ENCODE measurements around the gene COG6. TPM values are rescaled to one million over a fixed set of nuclear protein-coding genes. Genes with fewer than 3 reads are reported as not detected.

Gene COG6
- polyA plus RNA-seq, 1 of the 3 experiments (the other 2 are of a cell fraction), result 13.1 TPM

- WGBS (ENCODE audit: low lambda C conversion rate), result 95% methylated on average over 3 of the region's 3 CpGs
- no peak for TF ChIP-seq NFIC (IDR thresholded peaks at IDR 0.05; ENCODE audit: borderline replicate concordance)
- TF ChIP-seq FOXM1 (IDR thresholded peaks at IDR 0.05; ENCODE audit: low read depth), result no peak
- TF ChIP-seq MXI1 (IDR thresholded peaks at IDR 0.05; ENCODE audit: low read depth, low read length), result no peak
- TF ChIP-seq RCOR1 (IDR thresholded peaks at IDR 0.05; ENCODE audit: low read length), result no peak
- no peak for TF ChIP-seq PBX3 (IDR thresholded peaks at IDR 0.05)
- no peak for TF ChIP-seq RAD21 (IDR thresholded peaks at IDR 0.05; ENCODE audit: low read length)
- TF ChIP-seq USF2 (IDR thresholded peaks at IDR 0.05; ENCODE audit: borderline replicate concordance, low read depth, low read length), result no peak
- TF ChIP-seq IRF3 (IDR thresholded peaks at IDR 0.05; ENCODE audit: low read depth, low read length), result no peak
- no peak for TF ChIP-seq GATA2 (CRISPR knock-in tag; IDR thresholded peaks at IDR 0.05)
- no peaks in the 10 kb centered on the region for H3K79me2 ChIP-seq (ENCODE audit: insufficient read depth)
- H3K36me3 ChIP-seq (replicated peaks in 1 of 2; ENCODE audit: control insufficient read depth in 1 of 2, insufficient read depth in 2 of 2, low read length in 1 of 2), result peaks cover 15 to 23% of the 10 kb centered on the region in 2 experiments
- H3K4me1 ChIP-seq (ENCODE audit: control insufficient read depth in 1 of 2, insufficient read depth in 2 of 2, low read depth in 1 of 2, low read length in 1 of 2), result no peaks in the 10 kb centered on the region; a peak in 2 of 4 replicates
- H3F3A ChIP-seq (replicated peaks; ENCODE audit: insufficient read depth), result peaks cover 2% of the 10 kb centered on the region
- DNase-seq, result no peak
- no peak overlapping the region for H3K9ac ChIP-seq
- H3K4me3 ChIP-seq (ENCODE audit: low read depth in 2 of 2, low read length in 1 of 2), result no peak overlapping the region
- no peak overlapping the region for H3K27ac ChIP-seq (ENCODE audit: low read depth in 2 of 2, low read length in 1 of 2)
- CTCF ChIA-PET, result interaction anchor here (0.8 to 2.4 kb wide), 2 partner anchors 11 to 56 kb away, joined by 3 to 7 read pairs; no protein-coding TSS in a partner anchor
- H3K9me3 ChIP-seq, result no peaks in the 10 kb centered on the region
- POLR2A ChIA-PET, result no interaction called here
- H3K9me2 ChIP-seq, result no peaks in the 10 kb centered on the region
- H4K20me1 ChIP-seq (ENCODE audit: insufficient read depth), result no peaks in the 10 kb centered on the region
- no peak overlapping the region for H2AFZ ChIP-seq (ENCODE audit: low read depth)
- H3K4me2 ChIP-seq, result no peak overlapping the region
- no peaks in the 10 kb centered on the region for H3K27me3 ChIP-seq (ENCODE audit: insufficient read depth)
Measured at GRCh38 chr13:39672378-39673132, 17.1 kb downstream of the COG6 start.

- Histone ChIP-seq H3K9me2 (no peaks in the 10 kb centered on the region), H3F3A (replicated peaks; ENCODE audit: insufficient read depth) (peaks cover 2% of the 10 kb centered on the region), H4K20me1 (ENCODE audit: insufficient read depth) (no peaks in the 10 kb centered on the region), H3K27ac (ENCODE audit: low read depth in 2 of 2, low read length in 1 of 2) (no peak overlapping the region), H3K4me3 (ENCODE audit: low read depth in 2 of 2, low read length in 1 of 2) (no peak overlapping the region), H3K36me3 (replicated peaks in 1 of 2; ENCODE audit: control insufficient read depth in 1 of 2, insufficient read depth in 2 of 2, low read length in 1 of 2) (peaks cover 38 to 45% of the 10 kb centered on the region in 2 experiments), H3K27me3 (ENCODE audit: insufficient read depth) (no peaks in the 10 kb centered on the region), H3K79me2 (ENCODE audit: insufficient read depth) (no peaks in the 10 kb centered on the region), H3K9me3 (no peaks in the 10 kb centered on the region), H3K4me2 (no peak overlapping the region), H2AFZ (ENCODE audit: low read depth) (no peak overlapping the region), H3K9ac (no peak overlapping the region), H3K4me1 (ENCODE audit: control insufficient read depth in 1 of 2, insufficient read depth in 2 of 2, low read depth in 1 of 2, low read length in 1 of 2) (no peaks in the 10 kb centered on the region; a peak in 1 of 4 replicates)
- CTCF ChIA-PET, result interaction anchor here (0.6 to 1.2 kb wide), 9 partner anchors 8 to 1008 kb away, joined by 3 to 11 read pairs (median 4); no protein-coding TSS in a partner anchor
- TF ChIP-seq ELF1 (IDR thresholded peaks at IDR 0.05), result no peak
- TF ChIP-seq GATA2 (CRISPR knock-in tag; IDR thresholded peaks at IDR 0.05), result no peak
- TF ChIP-seq RXRA (IDR thresholded peaks at IDR 0.05; ENCODE audit: borderline replicate concordance, low read depth), result no peak
- POLR2A ChIA-PET, result no interaction called here
- 66% methylated on average over 3 of the region's 3 CpGs for WGBS (ENCODE audit: low lambda C conversion rate)
- DNase-seq, result no peak
Measured at GRCh38 chr13:39675904-39676303, 20.4 kb downstream of the COG6 start.
